ENCODE measurements around the gene TTC13.

Gene TTC13

GRCh38 chr1:230894664-230895063, 84.0 kb downstream of the TTC13 start:
- H3K4me3 Mint-ChIP-seq, result no peak overlapping the region
- H3K9me3 Mint-ChIP-seq (ENCODE audit: low read depth), result no peaks in the 10 kb centered on the region
- no peak overlapping the region for H3K27ac Mint-ChIP-seq
- H3K4me1 Mint-ChIP-seq (ENCODE audit: low read depth), result no peaks in the 10 kb centered on the region
- H3K27me3 Mint-ChIP-seq, result no peaks in the 10 kb centered on the region
- no peaks in the 10 kb centered on the region for H3K36me3 Mint-ChIP-seq

- no peak overlapping the region for H3K27ac Mint-ChIP-seq
- no peak overlapping the region for H3K4me3 Mint-ChIP-seq
- H3K9me3 Mint-ChIP-seq (ENCODE audit: low read depth), result no peaks in the 10 kb centered on the region
- H3K27me3 Mint-ChIP-seq, result peaks cover under 1% of the 10 kb centered on the region
- no peaks in the 10 kb centered on the region for H3K36me3 Mint-ChIP-seq
- no peaks in the 10 kb centered on the region for H3K4me1 Mint-ChIP-seq (ENCODE audit: low read depth)
Measured at GRCh38 chr1:230894032-230894431, 84.6 kb downstream of the TTC13 start.

DNA sequence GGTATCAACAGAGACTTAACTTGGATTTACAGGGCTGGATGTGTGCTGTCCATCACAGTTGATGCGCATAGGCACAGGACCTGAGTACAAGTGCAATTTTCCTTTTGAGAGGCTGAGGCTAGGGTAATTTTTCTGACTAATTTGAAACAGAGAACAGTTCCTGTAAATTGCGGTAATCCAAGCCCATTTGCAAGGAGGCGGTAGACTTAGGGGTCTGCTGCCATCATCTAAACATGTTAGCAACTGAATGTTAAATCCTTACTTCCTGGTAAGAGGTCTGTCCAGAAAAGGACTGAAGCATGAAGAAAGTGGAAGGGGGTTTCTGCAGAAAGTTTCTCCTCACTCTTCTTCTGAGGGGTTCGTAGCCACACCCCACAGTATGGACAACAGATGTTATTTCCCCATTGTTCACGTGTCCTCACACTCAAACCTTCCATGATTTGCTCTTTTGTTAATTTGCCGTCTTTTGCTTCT, 86.6 kb downstream of the TTC13 start:
- no peaks in the 10 kb centered on the region for H3K36me3 Mint-ChIP-seq

DNA sequence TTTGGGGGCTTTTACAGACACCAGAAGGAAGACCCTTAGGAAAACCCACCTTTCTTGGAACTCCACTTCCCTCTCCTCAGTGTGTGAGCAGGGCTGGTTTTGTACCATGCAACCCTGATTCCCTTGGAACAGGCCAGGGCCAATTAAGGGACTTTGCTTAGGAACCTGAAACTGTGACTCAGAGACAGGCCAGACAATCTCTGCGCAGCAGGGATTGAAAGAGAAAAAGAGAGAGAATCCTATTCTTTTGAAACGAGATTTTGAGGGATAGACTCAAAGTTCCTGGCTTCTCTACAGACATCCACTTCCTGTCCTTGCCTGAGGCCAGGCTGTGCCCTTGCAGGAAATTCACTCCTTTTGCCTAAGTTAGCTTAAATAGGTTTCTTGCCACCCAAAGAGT, 87.2 kb downstream of the TTC13 start:
- Mint-ChIP-seq H3K9me3 (ENCODE audit: low read depth) (no peaks in the 10 kb centered on the region), H3K27me3 (peaks cover 13% of the 10 kb centered on the region), H3K4me3 (no peak overlapping the region), H3K27ac (no peak overlapping the region), H3K36me3 (no peaks in the 10 kb centered on the region), H3K4me1 (ENCODE audit: low read depth) (no peaks in the 10 kb centered on the region)

More for the DNA sequence above, 86.6 kb downstream of the TTC13 start:
- Mint-ChIP-seq H3K4me3 (no peak overlapping the region), H3K27ac (no peak overlapping the region), H3K4me1 (ENCODE audit: low read depth) (no peaks in the 10 kb centered on the region), H3K27me3 (peaks cover 9% of the 10 kb centered on the region), H3K9me3 (ENCODE audit: low read depth) (no peaks in the 10 kb centered on the region)

DNA sequence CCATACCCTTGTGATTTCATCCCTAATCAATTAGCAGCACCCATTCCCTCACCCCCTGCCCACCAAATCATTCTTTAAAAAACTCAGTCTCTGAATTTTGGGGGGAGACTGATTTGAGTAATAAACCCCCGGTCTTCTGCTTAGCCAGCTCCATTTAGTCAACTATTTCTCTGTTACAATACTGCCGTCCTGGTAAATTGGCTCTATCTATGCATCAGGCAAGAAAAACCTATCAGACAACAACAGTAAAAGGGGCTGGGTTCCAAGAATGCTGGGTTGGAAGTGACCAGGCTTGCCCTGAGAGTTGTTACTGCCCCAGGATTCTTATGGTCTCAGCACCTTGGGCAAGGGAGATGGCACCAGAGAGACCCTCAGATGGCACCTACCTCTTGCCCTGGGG, 94.0 kb downstream of the TTC13 start:
- Mint-ChIP-seq H3K9me3 (ENCODE audit: low read depth) (peaks cover 6% of the 10 kb centered on the region), H3K4me3 (no peak overlapping the region), H3K36me3 (peaks cover 7% of the 10 kb centered on the region), H3K27ac (no peak overlapping the region), H3K4me1 (ENCODE audit: low read depth) (no peaks in the 10 kb centered on the region), H3K27me3 (peaks cover 38% of the 10 kb centered on the region)

DNA sequence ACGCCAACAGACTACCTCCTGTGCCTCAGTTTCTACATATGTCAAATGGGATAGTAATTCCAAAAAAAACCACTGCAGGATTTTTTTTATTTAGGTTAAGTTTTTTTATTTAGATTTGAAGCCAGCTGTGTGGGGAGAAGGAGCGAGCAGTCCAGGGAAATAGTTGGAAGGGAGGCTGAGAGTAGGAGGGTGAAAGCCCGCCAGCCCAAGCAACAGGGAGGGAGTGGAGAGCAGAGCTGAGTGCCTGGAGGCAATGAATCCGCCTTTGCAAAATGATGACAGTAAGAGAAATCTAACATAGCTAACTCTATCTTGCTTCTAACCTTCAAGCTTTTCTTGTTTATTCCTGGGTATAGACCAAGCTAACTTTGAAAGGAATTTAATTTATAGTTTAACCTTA, 94.7 kb downstream of the TTC13 start:
- peaks cover 6% of the 10 kb centered on the region for H3K9me3 Mint-ChIP-seq (ENCODE audit: low read depth)
- H3K27me3 Mint-ChIP-seq, result peaks cover 36% of the 10 kb centered on the region
- no peaks in the 10 kb centered on the region for H3K4me1 Mint-ChIP-seq (ENCODE audit: low read depth)
- no peak overlapping the region for H3K27ac Mint-ChIP-seq
- H3K36me3 Mint-ChIP-seq, result peaks cover 7% of the 10 kb centered on the region
- no peak overlapping the region for H3K4me3 Mint-ChIP-seq

DNA sequence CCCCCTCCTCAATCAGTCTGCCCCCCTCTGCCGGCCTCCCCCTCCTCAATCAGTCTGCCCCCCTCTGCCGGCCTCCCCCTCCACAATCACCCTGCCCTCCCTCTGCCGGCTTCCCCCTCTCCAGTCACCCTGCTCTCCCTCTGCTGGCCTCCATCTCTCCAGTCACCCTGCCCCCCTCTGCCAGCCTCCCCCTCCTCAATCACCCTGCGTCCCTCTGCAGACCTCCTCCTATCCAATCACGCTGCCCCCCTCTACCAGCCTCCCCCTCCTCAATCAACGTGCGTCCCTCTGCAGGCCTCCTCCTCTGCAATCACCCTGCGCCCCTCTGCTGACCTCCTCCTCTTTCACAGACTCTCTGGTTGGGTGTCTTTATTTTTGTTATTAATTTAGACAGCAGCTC, 98.9 kb downstream of the TTC13 start:
- Mint-ChIP-seq H3K4me3 (no peak overlapping the region), H3K27ac (no peak overlapping the region), H3K27me3 (peaks cover 31% of the 10 kb centered on the region), H3K4me1 (ENCODE audit: low read depth) (no peaks in the 10 kb centered on the region), H3K9me3 (ENCODE audit: low read depth) (peaks cover 6% of the 10 kb centered on the region), H3K36me3 (peaks cover 2% of the 10 kb centered on the region)

DNA sequence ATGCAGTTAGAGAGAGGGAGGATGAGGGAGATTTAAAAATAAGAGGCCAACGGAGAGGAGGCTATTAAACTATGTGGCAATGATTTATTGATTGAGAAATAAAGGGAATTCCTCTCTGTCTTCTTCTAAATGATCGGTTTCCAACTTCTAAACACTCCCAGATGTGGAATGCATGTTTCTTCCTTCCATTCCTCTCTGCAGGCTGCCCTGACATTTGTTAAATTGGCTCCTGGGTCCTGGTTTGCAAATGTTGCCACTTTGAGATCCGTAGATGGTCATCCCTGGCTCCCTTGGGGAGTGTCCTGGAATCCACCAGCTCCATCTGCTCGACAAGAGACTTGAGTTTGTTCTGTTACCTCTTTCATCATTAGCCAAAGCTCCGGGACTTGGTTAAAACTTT, 100.1 kb downstream of the TTC13 start:
- Mint-ChIP-seq H3K36me3 (no peaks in the 10 kb centered on the region), H3K4me3 (no peak overlapping the region), H3K9me3 (ENCODE audit: low read depth) (no peaks in the 10 kb centered on the region), H3K4me1 (ENCODE audit: low read depth) (no peaks in the 10 kb centered on the region), H3K27me3 (peaks cover 30% of the 10 kb centered on the region), H3K27ac (no peak overlapping the region)

DNA sequence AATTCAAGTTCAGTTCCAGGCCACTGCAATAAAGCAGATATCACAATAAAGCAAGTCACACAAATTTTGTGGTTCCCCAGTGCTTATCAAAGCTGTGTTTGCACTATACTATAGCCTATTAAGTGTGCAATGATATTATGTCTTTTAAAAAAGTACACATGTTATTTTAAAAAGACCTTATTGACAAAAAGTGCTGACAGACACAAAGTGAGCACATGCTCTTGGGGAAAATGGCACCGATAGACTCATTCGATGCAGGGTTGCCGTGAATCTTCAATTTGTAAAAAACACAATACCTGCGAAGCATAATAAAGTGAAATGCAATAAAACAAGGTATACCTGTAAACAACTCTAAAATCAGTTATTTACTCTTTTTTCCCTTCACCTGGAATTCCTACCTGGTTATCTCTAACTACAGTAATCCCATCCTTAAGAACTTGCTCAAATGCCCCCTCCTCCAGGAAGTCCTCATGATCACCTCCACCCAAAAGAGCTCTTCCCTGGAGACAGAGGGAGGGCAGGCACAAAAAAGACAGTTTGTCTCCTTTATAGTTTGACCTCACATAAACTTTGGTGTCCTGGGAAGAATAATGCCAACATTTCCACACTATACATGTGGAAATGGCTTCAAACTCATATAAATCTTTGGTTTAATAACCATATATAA, 100.6 kb downstream of the TTC13 start:
- Mint-ChIP-seq H3K27me3 (peaks cover 30% of the 10 kb centered on the region), H3K27ac (no peak overlapping the region), H3K36me3 (no peaks in the 10 kb centered on the region), H3K4me1 (ENCODE audit: low read depth) (no peaks in the 10 kb centered on the region), H3K4me3 (no peak overlapping the region), H3K9me3 (ENCODE audit: low read depth) (no peaks in the 10 kb centered on the region)

DNA sequence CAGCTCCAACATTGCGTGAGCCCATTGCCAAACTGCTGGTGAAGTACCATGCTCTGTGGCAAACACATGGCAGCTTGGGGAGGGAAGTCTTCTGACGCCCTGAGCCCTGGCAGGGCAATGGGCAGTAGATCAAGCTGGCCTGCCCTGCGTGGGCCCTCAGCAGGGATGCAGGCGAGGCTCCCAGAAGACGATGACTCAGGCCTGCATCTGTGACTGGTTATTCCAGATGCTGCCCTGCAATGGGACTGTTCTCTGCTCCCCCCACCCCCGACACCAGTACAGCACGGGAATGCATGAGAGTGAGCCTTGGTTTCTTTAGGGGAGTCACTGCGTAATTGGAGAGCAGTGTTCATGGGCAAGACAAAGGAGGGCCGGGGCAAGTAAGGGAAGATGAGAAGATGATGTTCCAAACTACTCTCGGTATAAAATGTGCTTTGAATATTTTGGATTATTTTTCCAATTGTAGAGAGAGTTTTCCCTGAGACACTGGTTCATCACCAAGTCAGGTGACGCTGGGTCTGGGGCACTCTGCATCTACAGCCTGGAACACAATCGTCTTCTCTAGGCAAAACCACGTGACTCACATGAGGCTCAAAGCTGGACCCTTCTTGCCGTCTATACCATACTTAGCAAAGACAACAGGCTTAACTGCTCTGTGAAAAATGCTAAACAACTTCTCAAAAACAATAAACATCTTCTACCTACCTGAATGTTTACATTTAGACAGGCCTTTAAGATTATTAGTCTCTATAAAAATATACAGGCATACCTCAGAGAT, 101.3 kb downstream of the TTC13 start:
- Mint-ChIP-seq H3K9me3 (ENCODE audit: low read depth) (no peaks in the 10 kb centered on the region), H3K4me3 (no peak overlapping the region), H3K27ac (no peak overlapping the region), H3K36me3 (no peaks in the 10 kb centered on the region), H3K4me1 (ENCODE audit: low read depth) (no peaks in the 10 kb centered on the region), H3K27me3 (peaks cover 27% of the 10 kb centered on the region)

- Mint-ChIP-seq H3K4me3 (no peak overlapping the region), H3K27me3 (peaks cover 29% of the 10 kb centered on the region), H3K9me3 (ENCODE audit: low read depth) (no peaks in the 10 kb centered on the region), H3K36me3 (no peaks in the 10 kb centered on the region), H3K27ac (no peak overlapping the region), H3K4me1 (ENCODE audit: low read depth) (no peaks in the 10 kb centered on the region)
Measured at GRCh38 chr1:230876660-230877059, 102.0 kb downstream of the TTC13 start.

- H3K4me1 Mint-ChIP-seq (ENCODE audit: low read depth), result no peaks in the 10 kb centered on the region
- H3K9me3 Mint-ChIP-seq (ENCODE audit: low read depth), result no peaks in the 10 kb centered on the region
- no peaks in the 10 kb centered on the region for H3K36me3 Mint-ChIP-seq
- no peak overlapping the region for H3K4me3 Mint-ChIP-seq
- no peak overlapping the region for H3K27ac Mint-ChIP-seq
- H3K27me3 Mint-ChIP-seq, result peaks cover 20% of the 10 kb centered on the region
Measured at GRCh38 chr1:230875370-230875769, 103.3 kb downstream of the TTC13 start.

GRCh38 chr1:230870916-230871315, 107.7 kb downstream of the TTC13 start:
- Mint-ChIP-seq H3K4me1 (ENCODE audit: low read depth) (peaks cover 14% of the 10 kb centered on the region), H3K27me3 (peaks cover 18% of the 10 kb centered on the region)

DNA sequence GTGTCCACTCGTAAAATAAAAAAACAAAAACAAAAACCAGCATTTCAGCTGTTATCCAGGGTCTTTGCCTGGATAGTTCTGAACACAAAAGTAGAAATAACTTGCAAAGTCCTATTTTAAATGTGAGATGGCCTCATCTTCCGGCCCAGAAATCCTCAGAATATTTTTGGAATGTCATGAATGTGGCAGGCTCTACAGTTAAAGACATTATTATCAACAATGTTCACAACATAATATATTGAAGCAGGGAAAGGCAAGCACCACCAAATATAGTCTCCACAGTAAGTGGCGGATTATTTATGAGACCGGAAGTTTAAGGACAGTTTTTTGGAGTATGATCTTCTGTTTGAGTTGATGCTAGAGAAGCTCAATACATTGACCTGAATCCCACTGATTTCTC, 109.2 kb downstream of the TTC13 start:
- Mint-ChIP-seq H3K27ac (peak overlapping the region; percentile 16), H3K9me3 (ENCODE audit: low read depth) (no peaks in the 10 kb centered on the region), H3K36me3 (no peaks in the 10 kb centered on the region), H3K4me1 (ENCODE audit: low read depth) (peaks cover 14% of the 10 kb centered on the region), H3K4me3 (peak overlapping the region; percentile 87), H3K27me3 (peaks cover 14% of the 10 kb centered on the region)

More at GRCh38 chr1:230870916-230871315, 107.7 kb downstream of the TTC13 start:
- no peaks in the 10 kb centered on the region for H3K9me3 Mint-ChIP-seq (ENCODE audit: low read depth)
- H3K27ac Mint-ChIP-seq, result no peak overlapping the region
- H3K4me3 Mint-ChIP-seq, result no peak overlapping the region
- no peaks in the 10 kb centered on the region for H3K36me3 Mint-ChIP-seq

- Mint-ChIP-seq H3K9me3 (ENCODE audit: low read depth) (no peaks in the 10 kb centered on the region), H3K4me1 (ENCODE audit: low read depth) (peaks cover 14% of the 10 kb centered on the region), H3K27me3 (peaks cover 11% of the 10 kb centered on the region), H3K27ac (peak overlapping the region; percentile 41), H3K4me3 (peak overlapping the region; percentile 87), H3K36me3 (no peaks in the 10 kb centered on the region)
Measured at GRCh38 chr1:230868736-230869385, 109.8 kb downstream of the TTC13 start.

Measured in activated naive CD8-positive, alpha-beta T cell (primary cell).